ENCODE results near the gene SIDT2.
"Not testable (repeated sequence)": the region's sequence is repeated elsewhere in the genome, so short reads cannot be mapped to it uniquely, and the experiment has no call there.

Gene SIDT2

DNA sequence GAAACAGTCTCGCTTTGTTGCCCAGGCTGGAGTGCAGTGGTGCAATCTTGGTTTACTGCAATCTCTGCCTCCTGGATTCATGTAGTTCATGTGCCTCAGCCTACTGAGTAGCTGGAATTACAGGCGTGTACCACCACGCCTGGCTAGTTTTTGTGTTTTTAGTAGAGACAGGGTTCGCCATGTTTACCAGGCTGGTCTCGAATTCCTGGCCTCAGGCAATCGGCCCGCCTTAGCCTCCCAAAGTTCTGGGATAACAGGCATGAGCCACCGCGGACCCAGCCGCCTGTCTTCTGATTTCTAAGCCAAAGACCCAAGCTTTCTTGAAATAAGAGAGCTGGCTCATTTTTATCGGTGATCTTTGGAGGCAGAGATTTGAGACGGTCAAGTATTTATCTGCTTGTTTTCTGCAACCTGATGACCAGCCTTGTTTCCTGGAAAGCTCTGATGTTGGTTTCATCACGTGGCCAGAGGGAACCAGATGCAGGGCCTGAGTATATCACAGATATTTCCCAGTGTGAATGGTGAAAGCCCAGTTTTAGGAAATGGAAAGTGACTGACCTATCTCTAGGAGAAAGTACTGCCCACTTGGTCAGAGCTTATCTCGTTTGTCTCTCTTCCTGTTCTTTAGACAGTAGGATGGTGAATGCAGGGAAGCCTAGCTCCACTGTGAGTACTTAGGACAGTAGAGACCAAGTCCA is 5.7 kb upstream of the SIDT2 start:
- no peak for DNase-seq (ENCODE audit: low spot score)

- DNase-seq (ENCODE audit: low spot score), result peak; percentile 91
Measured at GRCh38 chr11:117175104-117175503, 3.4 kb upstream of the SIDT2 start.

- DNase-seq (ENCODE audit: low spot score), result no peak
Measured at GRCh38 chr11:117175781-117176180, 2.8 kb upstream of the SIDT2 start.

GRCh38 chr11:117176186-117176585 is 2.4 kb upstream of the SIDT2 start:
- no peak for DNase-seq (ENCODE audit: low spot score)

- DNase-seq (ENCODE audit: low spot score), result no peak
Measured at GRCh38 chr11:117177534-117178209, 871 bp upstream of the SIDT2 start.

DNA sequence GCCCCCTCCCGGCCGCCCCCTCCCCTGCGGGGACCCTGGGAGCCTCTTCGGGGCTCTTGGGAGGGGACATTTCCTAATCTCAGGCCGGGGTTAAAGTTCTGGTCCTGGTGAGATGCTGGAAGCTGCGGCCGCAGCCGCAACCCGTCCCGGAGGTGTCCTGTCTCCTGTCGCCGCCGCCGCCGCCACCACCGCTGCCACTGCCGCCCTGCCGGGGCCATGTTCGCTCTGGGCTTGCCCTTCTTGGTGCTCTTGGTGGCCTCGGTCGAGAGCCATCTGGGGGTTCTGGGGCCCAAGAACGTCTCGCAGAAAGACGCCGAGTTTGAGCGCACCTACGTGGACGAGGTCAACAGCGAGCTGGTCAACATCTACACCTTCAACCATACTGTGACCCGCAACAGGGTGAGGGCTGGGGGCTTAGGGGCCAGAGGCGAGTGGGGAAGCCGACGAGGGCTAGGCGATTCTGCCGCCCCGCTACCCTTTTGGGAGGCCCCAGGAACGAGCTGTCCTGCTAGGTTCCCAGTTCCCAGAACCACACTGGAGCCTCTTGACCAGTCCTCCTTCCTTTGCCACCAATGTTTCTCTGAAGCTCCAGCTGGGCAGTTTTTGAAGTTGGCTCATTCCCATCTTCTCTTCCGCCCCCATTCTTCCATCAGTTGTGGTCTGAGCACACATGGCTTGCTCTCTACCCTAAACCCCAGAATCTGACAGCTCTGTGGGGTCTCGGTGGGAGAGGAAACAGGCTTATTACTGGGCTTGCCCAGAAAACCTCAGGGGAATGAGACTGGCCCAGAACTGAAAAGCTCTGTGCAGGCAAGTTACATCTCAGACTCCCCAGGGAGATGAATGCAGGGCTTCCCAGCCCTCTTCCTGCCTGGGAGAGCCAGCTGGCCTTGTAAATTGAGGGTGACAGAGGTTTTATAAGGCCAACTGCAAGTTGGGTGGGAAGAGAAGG is 781 bp downstream of the SIDT2 start:
- DNase-seq (ENCODE audit: low spot score), result peak; percentile 34

GRCh38 chr11:117180020-117180419 is 1.5 kb downstream of the SIDT2 start:
- DNase-seq (ENCODE audit: low spot score), result no peak

DNA sequence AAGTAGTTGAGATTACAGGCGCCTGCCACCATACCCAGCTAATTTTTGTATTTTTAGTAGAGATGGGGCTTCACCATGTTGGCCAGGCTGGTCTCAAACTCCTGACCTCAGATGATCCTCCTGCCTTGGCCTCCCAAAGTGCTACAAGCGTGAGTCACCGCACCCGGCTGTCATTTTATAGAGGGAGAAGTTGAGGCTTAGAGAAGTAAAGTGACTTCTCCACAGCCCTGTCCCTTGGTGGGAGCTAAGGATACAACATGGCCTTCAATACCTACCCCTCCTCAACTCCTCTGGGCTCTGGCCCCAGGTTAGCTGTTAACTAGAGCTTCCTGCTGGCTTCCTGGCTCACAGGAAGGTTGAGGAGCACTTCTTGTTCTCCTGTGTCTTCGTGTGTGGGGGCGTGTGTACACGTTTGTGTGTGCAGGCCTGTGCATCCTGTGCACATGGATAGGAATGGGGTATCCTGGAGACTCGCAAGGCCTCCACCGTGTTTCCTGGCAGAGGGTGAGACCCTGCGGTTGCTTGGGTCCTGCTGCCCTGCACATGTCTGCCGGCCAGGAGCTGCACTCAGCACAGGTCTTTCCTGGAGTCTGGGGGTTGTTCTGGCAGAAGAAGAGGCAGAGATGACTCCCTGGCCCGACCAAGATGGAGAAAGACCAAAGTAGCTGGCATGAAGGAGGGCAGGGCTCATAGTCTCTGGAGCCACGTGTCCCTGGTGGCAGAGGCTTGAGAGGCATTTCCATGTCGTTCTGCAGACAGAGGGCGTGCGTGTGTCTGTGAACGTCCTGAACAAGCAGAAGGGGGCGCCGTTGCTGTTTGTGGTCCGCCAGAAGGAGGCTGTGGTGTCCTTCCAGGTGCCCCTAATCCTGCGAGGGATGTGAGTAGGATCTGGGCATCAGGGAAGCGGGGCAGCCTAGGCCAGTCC is 2.4 kb downstream of the SIDT2 start:
- no peak for DNase-seq (ENCODE audit: low spot score)

- no peak for DNase-seq (ENCODE audit: low spot score)
Measured at GRCh38 chr11:117181586-117182550, 3.3 kb downstream of the SIDT2 start.

- no peak for DNase-seq (ENCODE audit: low spot score)
Measured at GRCh38 chr11:117182551-117182935, 4.0 kb downstream of the SIDT2 start.

DNA sequence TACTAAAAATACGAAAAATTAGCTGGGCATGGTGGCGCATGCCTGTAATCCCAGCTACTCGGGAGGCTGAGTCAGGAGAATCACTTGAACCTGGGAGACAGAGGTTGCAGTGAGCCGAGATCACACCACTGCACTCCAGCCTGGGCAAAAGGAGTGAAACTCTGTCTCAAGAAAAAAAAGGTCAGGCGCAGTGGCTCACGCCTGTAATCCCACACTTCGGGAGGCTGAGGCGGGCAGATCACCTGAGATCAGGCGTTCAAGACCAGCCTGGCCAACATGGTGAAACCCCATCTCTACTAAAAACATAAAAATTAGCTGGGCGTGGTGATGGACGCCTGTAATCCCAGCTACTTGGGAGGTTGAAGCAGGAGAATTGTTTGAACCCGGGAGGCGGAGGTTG is 4.6 kb downstream of the SIDT2 start:
- not testable (repeated sequence) for DNase-seq (ENCODE audit: low spot score)

DNA sequence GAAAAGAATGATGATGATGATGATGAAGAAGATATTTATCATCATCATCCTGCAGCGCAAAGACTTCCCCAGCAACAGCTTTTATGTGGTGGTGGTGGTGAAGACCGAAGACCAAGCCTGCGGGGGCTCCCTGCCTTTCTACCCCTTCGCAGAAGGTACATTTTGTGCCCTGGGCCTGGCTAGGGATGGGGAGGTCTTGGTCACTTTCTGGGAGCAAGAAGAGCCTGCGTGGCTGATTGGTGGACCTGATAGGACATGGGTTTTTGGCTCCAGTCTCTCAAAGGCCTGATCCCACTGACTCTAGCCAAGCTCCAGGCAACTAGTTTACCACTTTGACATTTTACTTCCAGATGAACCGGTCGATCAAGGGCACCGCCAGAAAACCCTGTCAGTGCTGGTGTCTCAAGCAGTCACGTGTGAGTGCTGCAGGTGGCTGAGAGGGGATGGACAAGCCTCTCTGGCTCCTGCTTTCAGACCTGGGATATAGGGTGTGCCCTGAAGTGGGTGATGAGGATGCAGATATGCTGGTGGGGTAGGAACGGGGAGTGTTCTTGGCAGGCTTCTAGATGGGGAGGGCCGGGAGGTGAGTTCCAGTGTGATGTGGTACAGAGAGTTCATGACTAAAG is 5.3 kb downstream of the SIDT2 start:
- DNase-seq (ENCODE audit: low spot score), result no peak

GRCh38 chr11:117185736-117186430 is 7.3 kb downstream of the SIDT2 start:
- no peak for DNase-seq (ENCODE audit: low spot score)

DNA sequence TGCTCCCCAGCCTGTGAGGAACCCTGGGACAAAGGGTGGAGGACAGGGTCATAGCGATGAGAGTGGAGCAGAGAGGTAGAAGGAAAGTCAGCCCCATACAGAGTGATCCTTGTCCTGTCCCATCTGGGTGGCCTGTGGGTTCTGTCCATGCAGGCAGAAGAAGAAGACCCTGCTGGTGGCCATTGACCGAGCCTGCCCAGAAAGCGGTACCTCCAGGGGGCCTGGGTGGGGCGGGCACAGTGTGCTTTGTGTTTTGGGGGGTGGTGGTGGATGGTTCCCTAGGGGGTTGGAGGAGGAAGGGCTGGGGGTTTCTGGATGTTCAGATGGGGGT is 7.9 kb downstream of the SIDT2 start:
- no peak for DNase-seq (ENCODE audit: low spot score)

- peak; percentile 75 for DNase-seq (ENCODE audit: low spot score)
Measured at GRCh38 chr11:117187007-117187406, 8.5 kb downstream of the SIDT2 start.

GRCh38 chr11:117187428-117187798 is 8.9 kb downstream of the SIDT2 start:
- no peak for DNase-seq (ENCODE audit: low spot score)

- DNase-seq (ENCODE audit: low spot score), result no peak
Measured at GRCh38 chr11:117187799-117188481, 9.4 kb downstream of the SIDT2 start.

DNA sequence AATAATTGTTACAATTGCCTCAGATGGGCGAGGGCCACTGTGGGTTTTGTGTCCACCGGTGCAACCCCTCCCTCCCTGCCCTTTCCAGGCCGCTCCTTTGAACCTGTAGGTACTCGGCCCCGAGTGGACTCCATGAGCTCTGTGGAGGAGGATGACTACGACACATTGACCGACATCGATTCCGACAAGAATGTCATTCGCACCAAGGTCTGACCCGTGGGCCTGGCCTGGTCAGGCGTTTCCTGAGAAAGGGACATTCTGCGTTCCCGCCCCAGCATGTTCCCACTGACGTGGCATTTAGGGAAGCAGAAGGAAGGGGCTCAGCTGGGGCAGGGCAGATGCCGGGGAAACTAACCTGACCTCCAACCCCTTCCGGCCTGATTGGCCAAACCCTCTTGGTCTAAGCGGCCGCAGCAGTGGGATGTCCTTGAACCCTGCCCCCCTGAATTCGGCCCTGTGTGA is 10.1 kb downstream of the SIDT2 start:
- DNase-seq (ENCODE audit: low spot score), result no peak

All from COLO829 (cell line).